Activated T-cell treated with anti-CD3 and anti-CD28 coated beads for 4 hours (primary cell): ENCODE results near the gene KIF1A.
"Not testable (repeated sequence)": the region's sequence is repeated elsewhere in the genome, so short reads cannot be mapped to it uniquely, and the experiment has no call there.

Experiments
- DNase-seq: peaks from one replicate; pipeline ENCODE4 v3.0.0-alpha.2; 2020

Gene KIF1A

GRCh38 chr2:240847817-240848216 is 27.8 kb upstream of the KIF1A start:
- no peak for DNase-seq

DNA sequence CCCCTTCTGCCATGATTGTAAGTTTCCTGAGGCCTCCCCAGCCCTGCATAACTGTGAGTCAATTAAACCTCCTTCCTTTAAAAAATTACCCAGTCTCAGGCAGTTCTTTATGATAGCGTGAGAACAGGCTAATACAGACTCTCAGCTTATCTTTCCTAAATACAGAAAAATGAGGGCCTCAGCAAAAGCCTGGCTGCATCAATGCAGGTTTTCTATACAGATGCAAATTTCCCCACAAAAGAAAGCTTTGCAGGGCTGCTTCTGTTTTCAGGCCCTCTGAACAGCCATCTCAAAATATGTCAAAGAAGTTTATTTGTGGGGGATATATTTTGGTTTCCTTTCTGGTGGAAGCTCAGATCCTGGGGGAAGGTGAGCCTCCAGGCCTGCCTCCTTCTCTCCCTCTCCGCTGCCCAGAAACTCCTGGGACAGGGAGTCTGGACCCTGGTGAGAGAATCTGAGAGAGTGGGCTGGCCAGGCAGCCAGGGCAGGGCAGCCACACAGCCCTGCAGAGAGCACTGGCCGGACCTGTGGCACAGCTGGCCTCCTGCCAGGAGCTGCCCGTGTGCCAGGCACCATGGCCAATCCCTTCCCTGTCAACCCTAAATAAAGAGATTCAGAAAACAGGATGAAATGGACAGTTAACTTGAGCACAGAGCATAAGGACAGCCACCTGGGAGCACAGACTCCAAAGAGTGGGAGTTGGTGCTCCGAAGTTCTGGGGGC is 27.0 kb upstream of the KIF1A start:
- DNase-seq: no peak

- not testable (repeated sequence) for DNase-seq
Measured at GRCh38 chr2:240846309-240846708, 26.3 kb upstream of the KIF1A start.

GRCh38 chr2:240840435-240841060 is 20.5 kb upstream of the KIF1A start:
- DNase-seq: no peak

DNA sequence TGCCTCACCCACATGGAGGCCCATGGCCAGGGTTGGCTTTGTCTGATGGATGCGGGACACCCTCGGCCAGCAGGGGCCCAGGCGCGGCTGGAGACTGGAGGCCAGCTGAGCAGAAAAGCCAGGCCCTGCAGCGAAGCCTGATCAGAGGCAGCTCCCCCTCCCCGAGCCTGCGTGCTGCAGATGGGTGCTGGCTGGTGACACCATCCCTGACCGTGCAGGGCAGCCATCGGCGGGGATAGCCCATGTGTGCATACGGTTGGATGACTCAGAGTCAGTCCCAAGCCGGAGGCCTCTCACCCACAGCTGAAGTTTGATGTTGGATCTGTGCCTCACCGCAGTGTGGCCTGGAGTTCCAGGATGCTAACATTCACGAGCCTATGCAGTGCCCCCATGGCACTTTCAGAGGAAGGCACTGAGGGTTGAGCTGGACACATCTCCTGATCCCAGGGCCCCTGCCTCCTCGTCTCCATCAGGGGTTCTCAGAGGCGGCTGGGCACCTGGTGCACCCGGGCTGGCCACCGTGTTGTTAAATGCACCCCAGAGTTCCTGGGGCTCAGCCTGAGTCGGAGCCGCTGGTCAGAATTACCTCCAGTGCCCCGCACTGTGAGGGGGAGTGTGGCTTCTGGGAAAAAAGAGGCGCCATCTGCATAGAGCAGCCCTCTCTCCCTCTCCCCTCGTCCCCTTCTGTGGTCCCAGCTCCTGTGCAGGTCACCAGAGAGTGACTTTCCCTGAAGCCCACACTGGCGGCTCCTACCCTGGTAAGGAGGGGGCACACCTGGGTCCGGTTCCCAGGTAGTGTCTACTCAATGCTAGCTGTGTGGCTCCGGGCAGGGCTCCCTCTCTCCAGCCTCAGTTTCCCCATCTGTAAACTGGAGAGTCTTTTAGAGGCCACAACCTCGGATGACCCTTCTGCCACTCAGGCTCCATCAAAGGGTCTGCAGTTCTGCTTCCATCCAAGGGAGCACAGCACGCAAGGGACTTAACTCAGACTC is 19.4 kb upstream of the KIF1A start:
- no peak for DNase-seq

DNA sequence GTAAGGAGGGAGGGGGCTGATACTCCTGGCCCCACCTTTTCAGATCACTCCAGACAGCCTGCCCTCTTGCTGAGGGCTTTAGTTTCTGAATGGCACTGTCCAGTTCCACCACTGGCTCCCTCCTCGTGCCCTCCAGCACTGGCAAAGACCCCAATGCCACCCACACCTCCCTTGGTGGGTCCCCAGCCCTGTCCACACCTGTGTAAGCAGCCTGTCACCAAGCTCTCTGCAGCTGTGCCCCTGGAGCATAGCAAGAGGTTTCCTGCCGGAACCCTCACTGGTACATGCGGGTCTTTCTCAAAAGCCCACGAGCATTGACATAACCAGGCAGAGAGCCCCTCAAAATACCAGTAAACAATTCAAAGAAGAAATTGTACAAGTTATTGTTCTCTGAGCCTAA is 17.6 kb upstream of the KIF1A start:
- no peak for DNase-seq

DNA sequence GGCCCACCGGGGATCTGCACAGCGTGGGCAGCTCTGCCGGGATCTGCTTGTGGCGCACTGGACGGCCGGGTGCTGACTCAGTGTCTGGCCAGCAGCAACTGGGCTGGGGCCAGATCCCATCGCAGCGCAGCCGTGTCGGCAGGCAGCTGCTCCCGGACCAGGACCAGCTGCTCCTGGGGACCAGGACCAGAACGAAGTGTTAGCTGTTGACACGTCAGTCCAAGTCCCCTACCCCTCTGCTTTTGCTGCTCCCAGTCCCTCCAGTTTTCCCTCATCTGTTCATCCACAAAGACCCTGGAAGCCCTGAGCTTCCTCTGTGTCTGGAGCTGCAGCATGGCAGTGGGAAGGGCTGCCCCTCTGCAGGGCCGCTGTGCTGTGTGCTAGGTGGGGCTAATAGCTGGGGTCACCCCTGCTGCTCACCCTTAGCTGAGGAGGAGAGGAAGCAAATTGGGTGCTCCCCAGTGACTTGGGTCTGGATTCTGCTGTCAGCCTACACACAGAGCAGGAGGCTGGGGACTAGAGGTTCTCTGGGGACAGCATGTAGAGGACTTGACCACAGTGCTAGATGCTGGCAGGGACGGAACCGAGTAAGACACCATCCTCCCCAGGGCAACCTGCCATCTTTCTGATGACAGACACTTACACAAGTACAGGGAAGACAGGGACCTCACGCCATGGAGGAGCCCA is 16.9 kb upstream of the KIF1A start:
- DNase-seq: no peak

GRCh38 chr2:240835528-240835927 is 15.5 kb upstream of the KIF1A start:
- no peak for DNase-seq

GRCh38 chr2:240834377-240834975 is 14.5 kb upstream of the KIF1A start:
- DNase-seq: no peak

- DNase-seq: no peak
Measured at GRCh38 chr2:240833724-240834285, 13.8 kb upstream of the KIF1A start.

DNA sequence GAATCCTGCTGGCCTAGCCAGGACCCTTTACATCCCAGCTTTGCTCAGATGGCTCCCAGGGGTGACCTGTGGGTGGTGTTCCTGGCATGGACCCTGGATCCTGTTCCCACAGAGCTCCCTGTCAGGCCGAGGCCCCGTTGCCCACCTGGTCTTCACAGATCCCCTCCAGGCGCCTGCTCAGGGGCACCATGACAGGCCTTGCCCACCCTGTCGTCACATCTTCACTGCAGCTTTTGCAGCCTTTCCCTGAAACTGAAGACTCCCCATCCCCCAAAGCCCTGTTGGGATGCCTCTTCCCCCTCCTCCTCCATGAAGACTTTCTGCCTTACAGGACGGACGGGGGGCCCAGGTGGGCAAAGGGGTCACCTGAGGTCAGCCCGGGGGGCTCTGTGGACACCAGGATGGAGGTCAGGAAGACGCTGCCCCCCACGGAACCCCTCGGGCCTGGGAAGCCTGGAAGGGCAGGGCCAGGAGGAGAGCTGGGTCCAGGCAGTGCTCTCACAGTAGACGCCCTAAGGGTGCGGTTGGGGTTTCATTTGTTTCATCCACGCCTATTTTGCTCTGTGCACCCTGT is 13.0 kb upstream of the KIF1A start:
- no peak for DNase-seq

DNA sequence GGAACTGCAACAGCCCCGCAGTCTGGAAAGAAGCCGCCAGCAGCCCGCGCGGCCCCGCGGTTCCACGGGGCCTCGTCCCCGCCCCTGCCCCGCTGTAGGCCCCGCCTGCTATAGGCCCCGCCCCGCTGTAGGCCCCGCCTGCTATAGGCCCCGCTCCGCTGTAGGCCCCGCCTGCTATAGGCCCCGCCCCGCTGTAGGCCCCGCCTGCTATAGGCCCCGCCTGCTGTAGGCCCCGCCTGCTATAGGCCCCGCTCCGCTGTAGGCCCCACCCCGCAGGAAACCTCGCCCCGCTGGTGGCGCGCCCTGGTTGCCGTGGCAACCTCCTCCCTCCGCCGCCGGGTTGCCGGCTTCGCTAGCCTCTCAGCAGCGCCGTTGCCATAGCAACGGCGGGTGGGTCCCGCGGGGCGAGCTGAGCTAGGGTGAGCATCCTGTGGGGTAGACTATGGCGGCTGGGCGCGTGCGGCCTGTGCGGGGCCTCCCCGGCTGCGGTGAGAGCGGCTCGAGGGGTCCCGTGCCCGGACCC is 12.2 kb upstream of the KIF1A start:
- DNase-seq: peak; percentile 93

DNA sequence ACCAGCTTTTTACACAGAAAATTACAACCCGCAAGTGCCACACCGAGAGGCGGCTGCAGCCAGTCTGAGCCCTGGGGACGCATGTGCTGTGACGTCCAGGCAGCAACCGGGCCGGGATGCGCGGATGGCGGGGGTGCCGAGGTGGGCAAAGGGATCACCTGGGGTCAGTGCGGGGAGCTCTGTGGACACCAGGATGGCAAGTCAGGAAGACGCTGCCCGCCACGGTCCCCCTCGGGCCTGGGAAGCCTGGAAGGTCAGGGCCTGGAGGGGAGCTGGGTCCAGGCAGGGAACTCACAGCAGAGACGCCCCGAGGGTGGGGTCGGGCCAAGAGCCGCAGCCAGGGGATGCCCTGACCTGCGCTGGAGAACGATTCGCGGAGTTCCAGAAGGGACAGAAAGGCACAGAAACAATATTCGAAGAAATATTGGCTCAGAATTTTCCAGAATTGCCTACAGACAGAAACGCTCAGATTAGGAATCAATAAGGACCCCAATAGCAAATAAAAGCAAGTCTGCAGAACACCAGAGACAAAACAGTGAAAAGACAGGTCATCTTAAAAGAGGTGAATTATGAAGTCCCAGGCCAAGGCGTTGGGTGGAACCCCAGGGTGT is 11.7 kb upstream of the KIF1A start:
- no peak for DNase-seq

DNA sequence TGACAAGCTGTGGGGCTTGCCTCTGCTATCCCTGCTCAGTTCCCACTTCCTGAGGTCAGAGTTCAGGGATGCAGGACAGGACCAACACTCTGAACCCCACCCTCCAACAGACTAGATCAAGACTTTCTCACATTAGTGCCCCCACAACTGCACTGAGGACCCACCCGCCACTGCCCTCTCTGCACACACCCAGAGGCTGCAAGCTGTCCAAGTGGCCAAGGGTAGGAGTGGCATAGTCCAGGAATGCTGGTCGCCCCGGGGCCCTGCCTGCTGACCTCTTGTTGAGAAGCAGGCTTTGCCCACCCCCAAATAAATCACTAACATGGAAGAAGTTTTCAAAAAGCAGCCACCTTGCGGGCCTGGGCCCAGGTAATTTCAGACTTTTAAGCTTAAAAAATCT is 5.5 kb upstream of the KIF1A start:
- no peak for DNase-seq

- DNase-seq: no peak
Measured at GRCh38 chr2:240823449-240824336, 3.7 kb upstream of the KIF1A start.

- no peak for DNase-seq
Measured at GRCh38 chr2:240822280-240822847, 2.3 kb upstream of the KIF1A start.

DNA sequence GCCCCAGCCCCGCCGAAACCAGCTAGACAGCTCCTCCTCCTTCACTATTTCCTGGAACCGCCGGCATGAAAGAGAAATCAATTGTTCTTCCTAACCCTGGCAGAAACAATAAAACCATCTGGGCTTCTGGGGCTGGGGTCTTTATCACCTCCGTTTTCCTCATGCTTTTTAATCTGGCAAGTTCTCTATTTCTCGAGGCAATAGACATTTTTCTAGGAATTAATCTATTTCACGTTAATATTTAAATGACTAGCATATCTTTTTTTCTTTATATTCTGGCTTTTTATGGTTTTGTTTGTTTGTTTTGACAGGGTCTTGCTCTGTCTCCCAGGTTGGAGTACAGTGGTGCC is 1.4 kb upstream of the KIF1A start:
- no peak for DNase-seq

- DNase-seq: peak; percentile 22
Measured at GRCh38 chr2:240820607-240821428, 799 bp upstream of the KIF1A start.
